ENCODE measurements around the gene TRRAP. TPM values are rescaled to one million over a fixed set of nuclear protein-coding genes. Genes with fewer than 3 reads are reported as not detected.
A peak's percentile ranks its signal among the peaks of the same experiment; 100 is the strongest.

Gene TRRAP
- total and polyA plus RNA-seq, 5 donors: 11.3 to 26.1 (median 19.7) TPM

- WGBS: 95% methylated on average over 15 of the region's 15 CpGs
- intact Hi-C loops (cut with DNase I): no loop called here
Measured at GRCh38 chr7:98988641-98989040, 110.3 kb downstream of the TRRAP start.

GRCh38 chr7:98990356-98990755 lies 112.0 kb downstream of the TRRAP start:
- intact Hi-C loops (cut with DNase I): no loop called here
- WGBS: 95% methylated on average over 6 of the region's 6 CpGs
- H3K9me3 ChIP-seq (ENCODE audit: control insufficient read depth, low read length): no peaks in the 10 kb centered on the region

More at GRCh38 chr7:98988641-98989040, 110.3 kb downstream of the TRRAP start:
- Histone ChIP-seq H3K4me1 (ENCODE audit: control insufficient read depth, insufficient read depth, low read length) (no peaks in the 10 kb centered on the region), H3K4me3 (ENCODE audit: low read length) (no peak overlapping the region), H3K27me3 (ENCODE audit: control insufficient read depth, insufficient read depth) (no peaks in the 10 kb centered on the region), H3K9me3 (ENCODE audit: control insufficient read depth, low read length) (no peaks in the 10 kb centered on the region), H3K27ac (ENCODE audit: low read length) (no peak overlapping the region)
- no peak for ATAC-seq
- DNase-seq: no peak

DNA sequence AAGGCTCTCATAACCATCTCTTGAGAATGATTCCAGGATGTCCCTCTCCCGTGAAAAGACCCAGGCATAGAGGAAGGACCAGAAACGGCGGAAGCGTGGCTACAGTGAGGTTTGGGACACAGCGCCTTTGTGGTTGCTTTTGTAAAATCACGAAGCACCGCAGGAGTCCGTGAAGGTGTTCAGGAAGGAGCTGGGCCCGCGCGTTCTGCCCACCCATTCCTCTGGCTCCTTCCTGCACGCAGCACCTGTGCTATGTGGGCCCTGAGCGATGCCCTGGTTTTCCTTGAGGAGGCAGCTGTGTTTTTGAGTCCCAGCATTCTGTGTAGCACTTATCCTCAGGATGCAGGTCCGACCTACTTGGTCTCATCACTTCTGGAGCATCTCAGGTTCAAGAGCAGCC lies 112.8 kb downstream of the TRRAP start:
- ATAC-seq: no peak
- intact Hi-C loops (cut with DNase I): no loop called here

More at GRCh38 chr7:98990356-98990755, 112.0 kb downstream of the TRRAP start:
- H3K27ac ChIP-seq (ENCODE audit: low read length): no peak overlapping the region
- H3K4me3 ChIP-seq (ENCODE audit: low read length): no peak overlapping the region
- H3K4me1 ChIP-seq (ENCODE audit: control insufficient read depth, insufficient read depth, low read length): no peaks in the 10 kb centered on the region
- DNase-seq (no peak), ATAC-seq (no peak)
- H3K27me3 ChIP-seq (ENCODE audit: control insufficient read depth, insufficient read depth): no peaks in the 10 kb centered on the region

DNA sequence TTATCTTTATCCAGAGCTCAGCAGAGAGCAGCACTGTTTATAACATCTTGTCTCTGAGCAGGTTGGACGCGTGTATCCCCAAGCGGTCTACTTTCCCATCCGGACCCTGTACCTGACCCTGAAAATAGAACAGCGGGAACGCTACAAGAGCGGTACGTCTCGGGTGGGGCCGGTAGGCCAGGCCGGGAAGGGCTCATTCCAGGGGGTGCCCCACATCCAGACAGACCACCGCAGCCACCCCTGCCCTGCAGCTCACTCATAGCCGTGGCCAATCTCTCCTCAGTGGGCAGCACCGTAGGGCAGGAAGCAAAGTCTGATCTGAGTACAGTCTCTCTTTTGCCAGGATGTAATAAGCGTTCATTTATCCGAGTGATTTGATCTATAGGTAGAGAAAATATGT lies 113.7 kb downstream of the TRRAP start:
- intact Hi-C loops (cut with DNase I): no loop called here
- no peak overlapping the region for H3K4me3 ChIP-seq (ENCODE audit: low read length)
- no peak for DNase-seq
- H3K4me1 ChIP-seq (ENCODE audit: control insufficient read depth, insufficient read depth, low read length): no peaks in the 10 kb centered on the region
- no peak for ATAC-seq
- no peak overlapping the region for H3K27ac ChIP-seq (ENCODE audit: low read length)
- H3K9me3 ChIP-seq (ENCODE audit: control insufficient read depth, low read length): no peaks in the 10 kb centered on the region
- no peaks in the 10 kb centered on the region for H3K27me3 ChIP-seq (ENCODE audit: control insufficient read depth, insufficient read depth)
- WGBS: 95% methylated on average over 16 of the region's 16 CpGs

More for the DNA sequence above, 112.8 kb downstream of the TRRAP start:
- Histone ChIP-seq H3K9me3 (ENCODE audit: control insufficient read depth, low read length) (no peaks in the 10 kb centered on the region), H3K4me3 (ENCODE audit: low read length) (no peak overlapping the region), H3K4me1 (ENCODE audit: control insufficient read depth, insufficient read depth, low read length) (no peaks in the 10 kb centered on the region), H3K27me3 (ENCODE audit: control insufficient read depth, insufficient read depth) (no peaks in the 10 kb centered on the region), H3K27ac (ENCODE audit: low read length) (no peak overlapping the region)
- no peak for DNase-seq
- whole genome bisulfite sequencing: 95% methylated on average over 14 of the region's 14 CpGs

DNA sequence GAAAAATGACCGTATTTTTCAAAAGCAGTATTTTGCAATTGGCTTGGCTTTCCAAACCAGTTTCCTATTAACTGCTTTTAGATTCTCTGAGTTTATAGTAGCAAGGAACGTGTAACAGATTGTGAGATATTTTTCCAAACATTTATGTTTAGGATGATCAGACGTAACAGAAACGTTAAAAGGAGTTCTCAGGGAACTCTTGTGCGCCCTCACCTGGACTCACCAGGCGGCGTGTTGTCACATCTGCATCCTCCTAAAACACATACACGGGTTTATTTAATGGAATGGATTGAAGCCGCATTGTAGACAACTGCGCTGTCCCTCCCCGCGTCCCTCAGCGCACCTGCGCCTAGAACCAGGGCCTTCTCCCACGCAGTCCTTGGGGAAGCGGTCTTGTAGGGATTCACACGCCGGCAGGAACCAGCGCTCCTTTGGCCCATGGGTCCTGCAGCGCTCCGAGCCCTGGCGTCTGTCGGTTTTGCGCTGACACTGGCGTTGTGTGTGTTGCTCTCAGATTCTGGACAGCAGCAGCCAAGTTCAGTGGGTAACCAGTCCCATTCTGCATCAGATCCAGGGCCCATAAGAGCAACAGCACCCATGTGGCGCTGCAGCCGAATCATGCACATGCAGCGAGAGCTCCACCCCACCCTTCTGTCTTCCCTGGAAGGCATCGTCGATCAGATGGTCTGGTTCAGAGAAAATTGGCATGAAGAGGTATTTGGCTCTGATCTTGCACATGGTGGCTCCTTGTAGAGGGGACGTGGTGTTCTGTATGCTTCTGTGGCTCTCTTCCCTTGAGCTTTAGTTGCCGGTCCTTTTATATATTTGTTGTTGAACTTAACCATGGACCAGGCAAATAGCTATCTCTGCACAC lies 114.9 kb downstream of the TRRAP start:
- intact Hi-C loops (cut with DNase I): no loop called here
- WGBS: 91% methylated on average over 32 of the region's 32 CpGs
- ATAC-seq (no peak), DNase-seq (no peak)
- Histone ChIP-seq H3K27ac (ENCODE audit: low read length) (no peak overlapping the region), H3K9me3 (ENCODE audit: control insufficient read depth, low read length) (no peaks in the 10 kb centered on the region), H3K4me3 (ENCODE audit: low read length) (no peak overlapping the region), H3K4me1 (ENCODE audit: control insufficient read depth, insufficient read depth, low read length) (no peaks in the 10 kb centered on the region), H3K27me3 (ENCODE audit: control insufficient read depth, insufficient read depth) (no peaks in the 10 kb centered on the region)

GRCh38 chr7:98994046-98994944 lies 116.0 kb downstream of the TRRAP start:
- Histone ChIP-seq H3K9me3 (ENCODE audit: control insufficient read depth, low read length) (no peaks in the 10 kb centered on the region), H3K27ac (ENCODE audit: low read length) (no peak overlapping the region), H3K4me3 (ENCODE audit: low read length) (no peak overlapping the region), H3K4me1 (ENCODE audit: control insufficient read depth, insufficient read depth, low read length) (no peaks in the 10 kb centered on the region), H3K27me3 (ENCODE audit: control insufficient read depth, insufficient read depth) (no peaks in the 10 kb centered on the region)
- no peak for DNase-seq
- 94% methylated on average over 34 of the region's 34 CpGs for WGBS
- intact Hi-C loops (cut with DNase I): no loop called here
- ATAC-seq: no peak

- no peaks in the 10 kb centered on the region for H3K4me1 ChIP-seq (ENCODE audit: control insufficient read depth, insufficient read depth, low read length)
- 91% methylated on average over 13 of the region's 13 CpGs for WGBS
- ATAC-seq: no peak
- DNase-seq: no peak
- H3K27ac ChIP-seq (ENCODE audit: low read length): no peak overlapping the region
- H3K27me3 ChIP-seq (ENCODE audit: control insufficient read depth, insufficient read depth): no peaks in the 10 kb centered on the region
- no peak overlapping the region for H3K4me3 ChIP-seq (ENCODE audit: low read length)
- intact Hi-C loops (cut with DNase I): no loop called here
- no peaks in the 10 kb centered on the region for H3K9me3 ChIP-seq (ENCODE audit: control insufficient read depth, low read length)
Measured at GRCh38 chr7:98995111-98995510, 116.8 kb downstream of the TRRAP start.

DNA sequence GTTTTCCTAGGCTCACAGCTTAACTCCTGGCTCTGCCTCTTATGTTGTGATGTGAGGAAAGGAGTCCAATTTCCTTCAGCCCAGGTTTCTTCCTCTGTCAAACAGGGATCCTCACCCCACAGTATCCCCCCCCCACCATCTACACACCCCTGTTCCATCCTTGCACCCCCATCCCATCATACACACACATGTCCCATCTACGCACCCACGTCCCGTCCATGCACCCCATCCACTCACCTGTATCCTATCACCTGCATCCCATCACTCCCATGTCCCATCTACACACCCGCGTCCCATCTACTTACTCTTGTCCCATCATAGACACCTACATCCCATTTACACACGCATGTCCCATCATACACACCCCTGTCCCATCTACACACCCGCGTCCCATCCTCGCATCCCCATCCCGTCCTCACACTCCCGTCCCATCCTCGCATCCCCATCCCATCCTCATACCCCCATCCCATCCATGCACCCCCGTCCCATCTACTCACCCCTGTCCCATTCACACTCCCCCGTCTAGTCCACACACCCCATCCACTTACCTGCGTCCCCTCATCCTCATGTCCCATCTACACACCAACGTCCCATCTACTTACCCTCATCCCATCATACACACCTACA lies 117.3 kb downstream of the TRRAP start:
- WGBS: 96% methylated on average over 16 of the region's 16 CpGs
- no peak for ATAC-seq
- Histone ChIP-seq H3K4me1 (ENCODE audit: control insufficient read depth, insufficient read depth, low read length) (no peaks in the 10 kb centered on the region), H3K27ac (ENCODE audit: low read length) (no peak overlapping the region), H3K27me3 (ENCODE audit: control insufficient read depth, insufficient read depth) (no peaks in the 10 kb centered on the region), H3K9me3 (ENCODE audit: control insufficient read depth, low read length) (no peaks in the 10 kb centered on the region), H3K4me3 (ENCODE audit: low read length) (no peak overlapping the region)
- intact Hi-C loops (cut with DNase I): no loop called here
- DNase-seq: no peak

DNA sequence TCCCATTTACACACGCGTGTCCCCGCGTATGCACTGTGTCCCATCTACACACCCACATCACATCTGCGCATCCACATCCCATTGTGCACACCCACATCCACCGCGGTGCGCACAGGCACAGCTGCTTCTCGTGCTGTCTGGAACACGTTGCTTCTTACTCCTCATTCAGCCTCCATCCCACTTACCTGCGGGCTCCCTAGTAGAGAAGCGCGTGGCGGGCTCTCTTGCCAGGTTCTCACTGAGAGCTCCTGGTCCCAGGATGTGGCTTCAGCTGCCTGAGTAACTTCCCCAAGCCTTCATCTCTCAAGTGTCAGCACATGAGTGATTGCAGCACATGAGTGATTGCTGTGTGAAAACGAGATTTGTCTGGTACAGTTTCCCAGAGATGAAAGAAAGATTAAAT lies 117.8 kb downstream of the TRRAP start:
- Histone ChIP-seq H3K27me3 (ENCODE audit: control insufficient read depth, insufficient read depth) (no peaks in the 10 kb centered on the region), H3K4me1 (ENCODE audit: control insufficient read depth, insufficient read depth, low read length) (no peaks in the 10 kb centered on the region), H3K9me3 (ENCODE audit: control insufficient read depth, low read length) (no peaks in the 10 kb centered on the region), H3K4me3 (ENCODE audit: low read length) (no peak overlapping the region), H3K27ac (ENCODE audit: low read length) (no peak overlapping the region)
- DNase-seq (no peak), ATAC-seq (no peak)
- intact Hi-C loops (cut with DNase I): no loop called here
- WGBS: 93% methylated on average over 15 of the region's 15 CpGs

GRCh38 chr7:98997846-98998245 lies 119.5 kb downstream of the TRRAP start:
- Histone ChIP-seq H3K9me3 (ENCODE audit: control insufficient read depth, low read length) (no peaks in the 10 kb centered on the region), H3K27ac (ENCODE audit: low read length) (no peak overlapping the region), H3K4me3 (ENCODE audit: low read length) (no peak overlapping the region), H3K4me1 (ENCODE audit: control insufficient read depth, insufficient read depth, low read length) (no peaks in the 10 kb centered on the region), H3K27me3 (ENCODE audit: control insufficient read depth, insufficient read depth) (no peaks in the 10 kb centered on the region)
- ATAC-seq: peak in 1 of 2 donors; percentile 25
- DNase-seq: no peak
- WGBS: 57% methylated on average over 3 of the region's 3 CpGs
- intact Hi-C loops (cut with DNase I): no loop called here

All from right cardiac atrium (tissue), 5 donors.